GM12878 (cell line): ENCODE measurements around the gene HMGCR. TPM values are rescaled to one million over a fixed set of nuclear protein-coding genes. Genes with fewer than 3 reads are reported as not detected.
A peak's percentile ranks its signal among the peaks of the same experiment; 100 is the strongest.

ENCODE experiments used
- ATAC-seq: fragments of 200-7000 bp; cut with Tn5 transposase; 3 replicates; pipeline ENCODE4 v1.9.1; 2020; ENCODE audit warnings: mild to moderate bottlenecking, moderate library complexity
- BruUV-seq: library from RNA; stranded (reverse); fragments of 400-500 nt; replicated peaks from 2 replicates; lab custom pipeline; 2021; lab: Mats Ljungman, UMichigan
- CTCF ChIA-PET: fragments of 300-600 bp; sonication (Branson Sonifier 250); formaldehyde crosslinking; extraction: SDS; loops from one replicate; lab custom pipeline; 2021; ENCODE audit warnings: inconsistent platforms; lab: Yijun Ruan, JAX
- POLR2A ChIA-PET: fragments of 350-600 bp; formaldehyde crosslinking; extraction: SDS; loops from one replicate; lab custom pipeline; 2021; ENCODE audit warnings: inconsistent platforms; lab: Charles Lee
- RAD21 ChIA-PET: fragments of 300-600 bp; sonication (Branson Sonifier 250); formaldehyde crosslinking; loops from one replicate; lab custom pipeline; 2023; ENCODE audit warnings: antibody characterized with exemption; ENCODE audit not compliant: unreplicated experiment; lab: Charles Lee
- SMC1A ChIA-PET: fragments of 300-600 bp; sonication (Branson Sonifier 250); formaldehyde crosslinking; loops from one replicate; lab custom pipeline; 2023; ENCODE audit not compliant: unreplicated experiment, uncharacterized antibody; lab: Charles Lee
- DNase-seq: peaks from one replicate; pipeline ENCODE4 v3.0.0-alpha.2; 2011; ENCODE audit warnings: low read depth, low spot score
- FAIRE-seq: peaks from 3 replicates; lab custom pipeline; 2011; peaks lifted over from hg19 to GRCh38; lab: Jason Lieb, UNC
- H2AFZ ChIP-seq: 2 replicates; pipeline ENCODE4 v1.6.0; 2011; ENCODE audit warnings: low read depth, low read length, control low read depth; ENCODE audit not compliant: control insufficient read depth
- H3K27ac ChIP-seq: 2 replicates; pipeline ENCODE4 v1.5.1; 2011; ENCODE audit warnings: control low read depth; ENCODE audit not compliant: control insufficient read depth, insufficient read depth
- H3K27me3 ChIP-seq, 2 experiments: replicated peaks in 1 of 2; 2 replicates each; pipeline versions ENCODE4 v1.6.0 to v1.6.1; 2011; ENCODE audit warnings: low read length in 1 of 2; ENCODE audit not compliant: control insufficient read depth in 2 of 2, insufficient read depth in 2 of 2
- H3K36me3 ChIP-seq, 2 experiments: 2 replicates each; pipeline ENCODE4 v1.5.1; 2011; ENCODE audit warnings: low read length in 1 of 2; ENCODE audit not compliant: control insufficient read depth in 2 of 2, insufficient read depth in 2 of 2
- H3K4me1 ChIP-seq: 2 replicates; pipeline ENCODE4 v1.6.1; 2011; ENCODE audit warnings: mild to moderate bottlenecking, low read length, moderate library complexity, mixed read lengths; ENCODE audit not compliant: control insufficient read depth, insufficient read depth
- H3K4me2 ChIP-seq: 2 replicates; pipeline ENCODE4 v1.6.0; 2011; ENCODE audit warnings: control low read depth; ENCODE audit not compliant: control insufficient read depth, insufficient read depth
- H3K4me3 ChIP-seq: fragments of 200-600 bp; sonication (generic); 2 replicates; pipeline ENCODE4 v1.5.1; 2016
- H3K79me2 ChIP-seq: 2 replicates; pipeline ENCODE4 v1.6.0; 2011; ENCODE audit warnings: low read length; ENCODE audit not compliant: control insufficient read depth, insufficient read depth
- H3K9ac ChIP-seq: 2 replicates; pipeline ENCODE4 v1.8.0; 2011; ENCODE audit warnings: low read length, control low read depth, mixed read lengths; ENCODE audit not compliant: control insufficient read depth, insufficient read depth
- H3K9me3 ChIP-seq: replicated peaks from 3 replicates; pipeline ENCODE4 v1.5.1; 2011; ENCODE audit warnings: mild to moderate bottlenecking, low read length; ENCODE audit not compliant: control insufficient read depth, insufficient read depth
- H4K20me1 ChIP-seq: 2 replicates; pipeline ENCODE4 v1.6.0; 2011; ENCODE audit not compliant: control insufficient read depth, insufficient read depth
- BACH1 ChIP-seq: fragments of 450-650 bp; IDR thresholded peaks from 2 replicates; pipeline ENCODE4 v1.6.1; 2017; ENCODE audit warnings: mild to moderate bottlenecking, borderline replicate concordance
- CREM ChIP-seq: IDR thresholded peaks from 2 replicates; pipeline ENCODE4 v1.6.1; 2014; ENCODE audit warnings: antibody characterized with exemption, low read depth
- FOXM1 ChIP-seq: IDR thresholded peaks from 2 replicates; pipeline ENCODE4 v1.6.1; 2012; ENCODE audit warnings: low read depth, mild to moderate bottlenecking, inconsistent platforms, low read length, moderate library complexity
- GABPA ChIP-seq: IDR thresholded peaks from 2 replicates; pipeline ENCODE4 v1.6.1; 2014; ENCODE audit warnings: antibody characterized with exemption, low read depth, mild to moderate bottlenecking, inconsistent platforms
- PAX8 ChIP-seq: fragments of 450-650 bp; IDR thresholded peaks from 2 replicates; pipeline ENCODE4 v1.6.1; 2017; ENCODE audit warnings: mild to moderate bottlenecking, moderate library complexity
- POLR2AphosphoS5 ChIP-seq: IDR thresholded peaks from 2 replicates; pipeline ENCODE4 v1.6.1; 2011; ENCODE audit warnings: mild to moderate bottlenecking, low read length, inconsistent platforms
- RAD51 ChIP-seq: fragments of 450-650 bp; IDR thresholded peaks from 2 replicates; pipeline ENCODE4 v1.6.1; 2016; ENCODE audit warnings: moderate library complexity, mild to moderate bottlenecking, inconsistent platforms
- RB1 ChIP-seq: fragments of 450-650 bp; formaldehyde crosslinking; IDR thresholded peaks from 2 replicates; pipeline ENCODE4 v1.6.1; 2017; ENCODE audit warnings: mild to moderate bottlenecking, borderline replicate concordance
- STAT1 ChIP-seq: fragments of 450-650 bp; conservative IDR thresholded peaks from 2 replicates; pipeline ENCODE4 v1.6.1; 2014; ENCODE audit warnings: antibody characterized with exemption, mild to moderate bottlenecking
- SUZ12 ChIP-seq: fragments of 200-600 bp; sonication (generic); IDR thresholded peaks from one replicate; pipeline ENCODE4 v1.6.1; 2018; ENCODE audit warnings: antibody characterized with exemption, mild to moderate bottlenecking; ENCODE audit not compliant: unreplicated experiment
- WRNIP1 ChIP-seq: IDR thresholded peaks from 2 replicates; pipeline ENCODE4 v1.6.1; 2011; ENCODE audit warnings: low read depth, low read length, improper control_type of control experiment, borderline replicate concordance
- WGBS: methylation state at CpG from one replicate; pipeline ENCODE4 v1.1.6; 2016; ENCODE audit warnings: low lambda C conversion rate; ENCODE audit not compliant: insufficient replicate concordance, insufficient coverage; ENCODE audit errors: missing lambda C conversion rate; 5-methylcytosine and 5-hydroxymethylcytosine counted together
- in situ Hi-C: fragments of 300-500 bp; cut with MboI; formaldehyde crosslinking; loops from 9 replicates; pipeline ENCODE4 v1.14.3; 2018; ENCODE audit warnings: mixed read lengths
- intact Hi-C: fragments of 100-400 bp; cut with micrococcal nuclease; formaldehyde crosslinking; loops from one replicate; pipeline ENCODE4 v1.14.2; 2022; ENCODE audit not compliant: unreplicated experiment
- polyA plus RNA-seq, 11 experiments: library from polyadenylated mRNA; depleted of rRNA in 4 of 11; unstranded in 6 of 11; stranded (reverse) in 5 of 11; fragments of >200 nt; fragmentation: Nextera tagmentation in 4 of 11; fragmentation: Illumina TruSeq in 1 of 11; extraction: Ambion mirVana in 4 of 11; extraction: Trizol in 1 of 11; gene quantifications; 1 replicate in 1 of 11; 2 replicates in 10 of 11; pipeline versions ENCODE4 v1.2.1 to v1.2.3, GENCODE V29; 2011 to 2016; ENCODE audit warnings: inconsistent platforms in 2 of 11, missing spikeins in 2 of 11, low read depth in 1 of 11
- total RNA-seq, 4 experiments: library from RNA; depleted of rRNA in 3 of 4; stranded (reverse); fragments of >200 nt in 3 of 4; fragmentation: Illumina TruSeq in 1 of 4; extraction: Trizol in 1 of 4; gene quantifications; 2 replicates each; pipeline versions ENCODE4 v1.2.1 to v1.2.3, GENCODE V29; 2013 to 2021
- TF ChIP-seq, protein P1 (sequence below): fragments of 450-650 bp; formaldehyde crosslinking; IDR thresholded peaks from 2 replicates; pipeline ENCODE4 v1.4.0; 2022; ENCODE audit warnings: mild to moderate bottlenecking, moderate library complexity

The HMGCR gene
- total and polyA plus RNA-seq, 10 of the 15 experiments (the other 5 are each of a cell fraction or from before 2014, with no cell fraction given): 30.8 to 119 (median 73.9) TPM

DNA sequence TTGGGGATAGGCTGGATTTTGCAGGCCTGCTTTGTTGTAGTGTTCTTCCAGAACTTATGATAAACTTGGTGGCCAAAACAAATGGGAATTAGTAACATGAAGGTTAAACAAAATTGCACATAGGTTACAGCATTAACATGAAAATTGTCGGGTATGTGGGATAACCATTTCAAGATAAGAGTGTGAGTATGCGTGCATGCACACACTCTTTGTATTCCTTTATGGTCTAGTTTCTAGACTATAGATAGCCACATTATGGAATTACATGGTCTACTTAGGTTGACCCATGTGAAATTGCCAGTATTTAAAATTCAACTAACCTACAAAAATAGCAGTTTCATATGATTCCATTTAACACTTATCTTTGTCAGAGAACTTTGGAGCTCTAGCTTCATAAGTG lies 1.4 kb downstream of the HMGCR start:
- no peaks in the 10 kb centered on the region for H3K27me3 ChIP-seq
- peak overlapping the region; percentile 82 for H3K27ac ChIP-seq
- in situ Hi-C loops: no loop called here
- WGBS: 34% methylated on average over 2 of the region's 2 CpGs
- H3K4me2 ChIP-seq: peak overlapping the region; percentile 77
- TF ChIP-seq, protein P1, sequence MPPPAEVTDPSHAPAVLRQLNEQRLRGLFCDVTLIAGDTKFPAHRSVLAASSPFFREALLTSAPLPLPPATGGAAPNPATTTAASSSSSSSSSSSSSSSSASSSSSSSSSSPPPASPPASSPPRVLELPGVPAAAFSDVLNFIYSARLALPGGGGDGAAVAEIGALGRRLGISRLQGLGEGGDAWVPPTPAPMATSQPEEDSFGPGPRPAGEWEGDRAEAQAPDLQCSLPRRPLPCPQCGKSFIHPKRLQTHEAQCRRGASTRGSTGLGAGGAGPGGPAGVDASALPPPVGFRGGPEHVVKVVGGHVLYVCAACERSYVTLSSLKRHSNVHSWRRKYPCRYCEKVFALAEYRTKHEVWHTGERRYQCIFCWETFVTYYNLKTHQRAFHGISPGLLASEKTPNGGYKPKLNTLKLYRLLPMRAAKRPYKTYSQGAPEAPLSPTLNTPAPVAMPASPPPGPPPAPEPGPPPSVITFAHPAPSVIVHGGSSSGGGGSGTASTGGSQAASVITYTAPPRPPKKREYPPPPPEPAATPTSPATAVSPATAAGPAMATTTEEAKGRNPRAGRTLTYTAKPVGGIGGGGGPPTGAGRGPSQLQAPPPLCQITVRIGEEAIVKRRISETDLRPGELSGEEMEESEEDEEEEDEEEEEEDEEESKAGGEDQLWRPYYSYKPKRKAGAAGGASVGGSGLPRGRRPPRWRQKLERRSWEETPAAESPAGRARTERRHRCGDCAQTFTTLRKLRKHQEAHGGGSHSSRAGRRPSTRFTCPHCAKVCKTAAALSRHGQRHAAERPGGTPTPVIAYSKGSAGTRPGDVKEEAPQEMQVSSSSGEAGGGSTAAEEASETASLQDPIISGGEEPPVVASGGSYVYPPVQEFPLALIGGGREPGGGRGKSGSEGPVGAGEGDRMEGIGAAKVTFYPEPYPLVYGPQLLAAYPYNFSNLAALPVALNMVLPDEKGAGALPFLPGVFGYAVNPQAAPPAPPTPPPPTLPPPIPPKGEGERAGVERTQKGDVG (CRISPR knock-in tag): no peak
- TF ChIP-seq POLR2AphosphoS5: no peak
- TF ChIP-seq CREM: no peak
- TF ChIP-seq SUZ12: no peak
- TF ChIP-seq WRNIP1: no peak
- TF ChIP-seq GABPA: no peak
- no peak for TF ChIP-seq BACH1
- no peak for TF ChIP-seq RB1
- TF ChIP-seq STAT1: no peak
- no peak for TF ChIP-seq RAD51
- TF ChIP-seq FOXM1: no peak
- TF ChIP-seq PAX8: no peak
- H3K36me3 ChIP-seq: peaks cover 0 to 8% of the 10 kb centered on the region in 2 experiments; a peak in 2 of 4 replicates
- SMC1A ChIA-PET: interaction anchor here (1.0 to 4.3 kb wide), 6 partner anchors 12 to 369 kb away, joined by 3 to 21 read pairs (median 6); no protein-coding TSS in a partner anchor
- peak overlapping the region; percentile 90 for H3K9ac ChIP-seq
- RAD21 ChIA-PET: interaction anchor here (0.6 to 1.1 kb wide), 4 partner anchors 143 to 836 kb away, joined by 3 read pairs; no protein-coding TSS in a partner anchor
- DNase-seq (no peak), FAIRE-seq (no peak), ATAC-seq (no peak)
- no peaks in the 10 kb centered on the region for H3K9me3 ChIP-seq
- CTCF ChIA-PET: interaction anchor here (0.6 to 1.0 kb wide), 3 partner anchors 101 to 213 kb away, joined by 3 to 4 read pairs (median 3); no protein-coding TSS in a partner anchor
- H4K20me1 ChIP-seq: peaks cover 4% of the 10 kb centered on the region; the same call in 1 of the 2 replicates
- H3K4me3 ChIP-seq: peak overlapping the region; percentile 91
- POLR2A ChIA-PET: interaction anchor here (0.6 kb wide), 1 partner anchor 161 kb away, joined by 6 read pairs; no protein-coding TSS in a partner anchor
- no peak overlapping the region for H2AFZ ChIP-seq
- peaks cover 6% of the 10 kb centered on the region; the same call in 1 of the 2 replicates for H3K4me1 ChIP-seq
- intact Hi-C loops: loop anchor here (5.0 kb wide), 2 partner anchors 174 to 239 kb away; partner anchors contain the start of genes CERT1 and POLK
- H3K79me2 ChIP-seq: peaks cover 59% of the 10 kb centered on the region
- TSS peak; percentile 58 for BruUV-seq
